ENCODE measurements around the gene SDCCAG8. TPM values are rescaled to one million over a fixed set of nuclear protein-coding genes. Genes with fewer than 3 reads are reported as not detected.

The SDCCAG8 gene
- total and polyA plus RNA-seq, 4 donors: 8.5 to 25.8 (median 17.5) TPM

DNA sequence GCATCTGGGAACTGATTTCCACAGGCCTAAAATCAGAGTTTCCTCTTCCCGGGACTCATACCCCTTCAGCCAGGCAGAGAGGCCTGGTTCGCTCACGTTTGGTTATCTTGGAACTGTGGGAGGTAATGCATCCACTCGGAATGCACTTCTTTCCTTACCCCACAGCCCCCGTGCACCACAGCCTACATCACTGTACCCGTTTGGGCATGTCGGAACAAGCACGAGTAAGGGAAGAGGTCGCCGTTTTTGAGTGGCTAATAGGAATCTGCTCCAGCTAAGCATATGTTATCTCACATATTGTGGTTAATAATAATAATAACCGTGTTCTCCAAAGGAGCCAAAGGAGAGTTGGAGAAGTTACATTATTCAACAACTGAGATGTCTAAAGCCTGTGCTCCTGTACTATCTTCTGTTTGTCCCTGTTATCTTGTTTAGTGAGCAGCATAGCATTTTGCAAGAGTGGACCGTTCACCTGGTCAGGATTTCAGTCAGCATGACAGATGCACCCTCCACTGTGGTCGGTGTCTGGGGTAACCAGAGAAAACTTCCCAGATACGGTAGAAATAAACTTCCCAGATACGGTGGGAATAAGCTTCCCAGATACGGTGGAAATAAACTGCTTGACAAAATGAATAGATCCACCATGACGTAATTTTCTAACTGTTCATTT, 198.6 kb downstream of the SDCCAG8 start (continued):
- TF ChIP-seq HNF4G (IDR thresholded peaks at IDR 0.05) (peak; percentile 34), RAD21 (IDR thresholded peaks at IDR 0.05) (peak; percentile 39 to 55), HNF4A (conservative IDR thresholded peaks at IDR 0.05) (peak; percentile 82 to 88), EGR1 (IDR thresholded peaks at IDR 0.05; ENCODE audit: low read depth in 2 of 2) (no peak), FOXA1 (IDR thresholded peaks at IDR 0.05) (peak; percentile 70)
- TF ChIP-seq, protein P1, sequence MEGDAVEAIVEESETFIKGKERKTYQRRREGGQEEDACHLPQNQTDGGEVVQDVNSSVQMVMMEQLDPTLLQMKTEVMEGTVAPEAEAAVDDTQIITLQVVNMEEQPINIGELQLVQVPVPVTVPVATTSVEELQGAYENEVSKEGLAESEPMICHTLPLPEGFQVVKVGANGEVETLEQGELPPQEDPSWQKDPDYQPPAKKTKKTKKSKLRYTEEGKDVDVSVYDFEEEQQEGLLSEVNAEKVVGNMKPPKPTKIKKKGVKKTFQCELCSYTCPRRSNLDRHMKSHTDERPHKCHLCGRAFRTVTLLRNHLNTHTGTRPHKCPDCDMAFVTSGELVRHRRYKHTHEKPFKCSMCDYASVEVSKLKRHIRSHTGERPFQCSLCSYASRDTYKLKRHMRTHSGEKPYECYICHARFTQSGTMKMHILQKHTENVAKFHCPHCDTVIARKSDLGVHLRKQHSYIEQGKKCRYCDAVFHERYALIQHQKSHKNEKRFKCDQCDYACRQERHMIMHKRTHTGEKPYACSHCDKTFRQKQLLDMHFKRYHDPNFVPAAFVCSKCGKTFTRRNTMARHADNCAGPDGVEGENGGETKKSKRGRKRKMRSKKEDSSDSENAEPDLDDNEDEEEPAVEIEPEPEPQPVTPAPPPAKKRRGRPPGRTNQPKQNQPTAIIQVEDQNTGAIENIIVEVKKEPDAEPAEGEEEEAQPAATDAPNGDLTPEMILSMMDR (IDR thresholded peaks at IDR 0.05; ENCODE audit: low read depth, low read length, missing input control): no peak

DNA sequence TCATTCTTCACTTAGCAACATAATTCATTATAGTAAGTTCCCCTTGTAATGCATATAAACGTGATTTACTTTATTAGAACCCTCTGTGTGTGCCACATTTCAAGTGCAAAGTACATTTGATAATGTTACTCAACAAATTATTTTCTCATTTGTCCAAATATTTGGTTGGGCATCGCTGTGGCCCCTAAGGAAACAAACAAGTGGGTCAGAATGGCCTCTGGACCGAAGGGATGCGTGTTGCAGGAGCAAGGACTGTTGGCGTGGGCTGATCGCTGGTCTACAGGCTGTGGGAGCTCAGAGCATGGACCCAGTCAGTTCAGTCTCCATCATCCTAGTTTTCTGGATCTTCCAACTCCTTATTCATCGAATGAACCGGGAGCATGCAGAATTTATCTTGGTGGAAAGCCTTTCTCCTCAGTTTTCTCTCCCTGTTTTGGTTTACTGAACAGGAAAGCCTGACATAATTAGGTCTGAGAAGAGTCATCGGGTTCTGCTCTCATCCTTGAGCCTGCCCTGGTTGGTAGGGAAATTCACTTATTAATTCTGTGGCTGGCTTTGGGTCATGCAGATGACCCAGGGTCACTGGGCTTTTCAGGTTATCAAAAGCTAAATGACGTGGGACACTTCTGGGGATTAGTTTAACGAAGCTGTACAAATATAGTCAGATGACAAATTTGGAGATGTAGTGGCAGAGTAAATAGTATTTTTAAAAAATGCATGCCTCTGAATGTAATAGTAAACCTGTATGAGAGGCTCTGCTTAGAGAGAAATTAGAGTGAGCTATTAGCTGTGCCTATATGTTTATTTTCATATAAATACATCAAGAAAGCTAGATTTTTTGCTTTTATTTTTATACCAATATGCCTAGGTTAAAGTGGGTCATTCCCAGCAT, 200.2 kb downstream of the SDCCAG8 start:
- TF ChIP-seq, protein P1 (IDR thresholded peaks at IDR 0.05; ENCODE audit: low read depth, low read length, missing input control): no peak
- TF ChIP-seq SP1 (IDR thresholded peaks at IDR 0.05) (peak; percentile 95), GABPA (IDR thresholded peaks at IDR 0.05 in 1 of 2, conservative IDR thresholded peaks at IDR 0.05 in 1 of 2) (no peak), RXRA (IDR thresholded peaks at IDR 0.05) (peak; percentile 80 to 87), NR2F2 (IDR thresholded peaks at IDR 0.05) (peak; percentile 77), TAF1 (conservative IDR thresholded peaks at IDR 0.05) (no peak), JUND (IDR thresholded peaks at IDR 0.05) (peak; percentile 44 to 83), FOXA2 (IDR thresholded peaks at IDR 0.05) (peak; percentile 85), HNF4A (conservative IDR thresholded peaks at IDR 0.05) (peak; percentile 92 to 96), FOXA1 (IDR thresholded peaks at IDR 0.05) (peak; percentile 48), EGR1 (IDR thresholded peaks at IDR 0.05; ENCODE audit: low read depth in 2 of 2) (peak in 1 of 2 donors; percentile 71), YY1 (IDR thresholded peaks at IDR 0.05) (peak; percentile 92), RAD21 (IDR thresholded peaks at IDR 0.05) (peak; percentile 43 to 52), HNF4G (IDR thresholded peaks at IDR 0.05) (peak; percentile 79)
- TF ChIP-seq, protein P2, sequence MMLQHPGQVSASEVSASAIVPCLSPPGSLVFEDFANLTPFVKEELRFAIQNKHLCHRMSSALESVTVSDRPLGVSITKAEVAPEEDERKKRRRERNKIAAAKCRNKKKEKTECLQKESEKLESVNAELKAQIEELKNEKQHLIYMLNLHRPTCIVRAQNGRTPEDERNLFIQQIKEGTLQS (IDR thresholded peaks at IDR 0.05): no peak
- TF ChIP-seq, protein P3, sequence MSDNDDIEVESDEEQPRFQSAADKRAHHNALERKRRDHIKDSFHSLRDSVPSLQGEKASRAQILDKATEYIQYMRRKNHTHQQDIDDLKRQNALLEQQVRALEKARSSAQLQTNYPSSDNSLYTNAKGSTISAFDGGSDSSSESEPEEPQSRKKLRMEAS (IDR thresholded peaks at IDR 0.05): peak; percentile 62
- TF ChIP-seq, protein P4, sequence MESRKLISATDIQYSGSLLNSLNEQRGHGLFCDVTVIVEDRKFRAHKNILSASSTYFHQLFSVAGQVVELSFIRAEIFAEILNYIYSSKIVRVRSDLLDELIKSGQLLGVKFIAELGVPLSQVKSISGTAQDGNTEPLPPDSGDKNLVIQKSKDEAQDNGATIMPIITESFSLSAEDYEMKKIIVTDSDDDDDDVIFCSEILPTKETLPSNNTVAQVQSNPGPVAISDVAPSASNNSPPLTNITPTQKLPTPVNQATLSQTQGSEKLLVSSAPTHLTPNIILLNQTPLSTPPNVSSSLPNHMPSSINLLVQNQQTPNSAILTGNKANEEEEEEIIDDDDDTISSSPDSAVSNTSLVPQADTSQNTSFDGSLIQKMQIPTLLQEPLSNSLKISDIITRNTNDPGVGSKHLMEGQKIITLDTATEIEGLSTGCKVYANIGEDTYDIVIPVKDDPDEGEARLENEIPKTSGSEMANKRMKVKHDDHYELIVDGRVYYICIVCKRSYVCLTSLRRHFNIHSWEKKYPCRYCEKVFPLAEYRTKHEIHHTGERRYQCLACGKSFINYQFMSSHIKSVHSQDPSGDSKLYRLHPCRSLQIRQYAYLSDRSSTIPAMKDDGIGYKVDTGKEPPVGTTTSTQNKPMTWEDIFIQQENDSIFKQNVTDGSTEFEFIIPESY (IDR thresholded peaks at IDR 0.05): peak; percentile 72
- TF ChIP-seq, protein P5, sequence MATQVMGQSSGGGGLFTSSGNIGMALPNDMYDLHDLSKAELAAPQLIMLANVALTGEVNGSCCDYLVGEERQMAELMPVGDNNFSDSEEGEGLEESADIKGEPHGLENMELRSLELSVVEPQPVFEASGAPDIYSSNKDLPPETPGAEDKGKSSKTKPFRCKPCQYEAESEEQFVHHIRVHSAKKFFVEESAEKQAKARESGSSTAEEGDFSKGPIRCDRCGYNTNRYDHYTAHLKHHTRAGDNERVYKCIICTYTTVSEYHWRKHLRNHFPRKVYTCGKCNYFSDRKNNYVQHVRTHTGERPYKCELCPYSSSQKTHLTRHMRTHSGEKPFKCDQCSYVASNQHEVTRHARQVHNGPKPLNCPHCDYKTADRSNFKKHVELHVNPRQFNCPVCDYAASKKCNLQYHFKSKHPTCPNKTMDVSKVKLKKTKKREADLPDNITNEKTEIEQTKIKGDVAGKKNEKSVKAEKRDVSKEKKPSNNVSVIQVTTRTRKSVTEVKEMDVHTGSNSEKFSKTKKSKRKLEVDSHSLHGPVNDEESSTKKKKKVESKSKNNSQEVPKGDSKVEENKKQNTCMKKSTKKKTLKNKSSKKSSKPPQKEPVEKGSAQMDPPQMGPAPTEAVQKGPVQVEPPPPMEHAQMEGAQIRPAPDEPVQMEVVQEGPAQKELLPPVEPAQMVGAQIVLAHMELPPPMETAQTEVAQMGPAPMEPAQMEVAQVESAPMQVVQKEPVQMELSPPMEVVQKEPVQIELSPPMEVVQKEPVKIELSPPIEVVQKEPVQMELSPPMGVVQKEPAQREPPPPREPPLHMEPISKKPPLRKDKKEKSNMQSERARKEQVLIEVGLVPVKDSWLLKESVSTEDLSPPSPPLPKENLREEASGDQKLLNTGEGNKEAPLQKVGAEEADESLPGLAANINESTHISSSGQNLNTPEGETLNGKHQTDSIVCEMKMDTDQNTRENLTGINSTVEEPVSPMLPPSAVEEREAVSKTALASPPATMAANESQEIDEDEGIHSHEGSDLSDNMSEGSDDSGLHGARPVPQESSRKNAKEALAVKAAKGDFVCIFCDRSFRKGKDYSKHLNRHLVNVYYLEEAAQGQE (IDR thresholded peaks at IDR 0.05): peak; percentile 78
- WGBS: 37% methylated on average over 11 of the region's 11 CpGs
- Histone ChIP-seq H3K27ac (ENCODE audit: low read depth in 1 of 2, low read length in 2 of 2) (peak overlapping the region; percentile 86 to 92), H3K9me3 (ENCODE audit: control insufficient read depth in 4 of 4, low read length in 3 of 4) (no peaks in the 10 kb centered on the region), H3K36me3 (ENCODE audit: control insufficient read depth in 4 of 4, insufficient read depth in 3 of 4, low read depth in 1 of 4, low read length in 3 of 4) (no peaks in the 10 kb centered on the region), H3K4me1 (ENCODE audit: control insufficient read depth in 4 of 4, insufficient read depth in 4 of 4, low read length in 3 of 4) (peaks cover 10 to 71% (median 23%) of the 10 kb centered on the region in 4 donors), H3K27me3 (ENCODE audit: control insufficient read depth in 4 of 4, insufficient read depth in 4 of 4, low read length in 3 of 4) (no peaks in the 10 kb centered on the region), H3K4me3 (ENCODE audit: low read depth in 1 of 3, low read length in 3 of 3) (peak overlapping the region in 2 of 3 donors; percentile 27 to 37), H3K9ac (ENCODE audit: low read depth in 1 of 2, low read length in 2 of 2) (peak overlapping the region; percentile 36 to 97)
- no peak for DNase-seq (ENCODE audit: low spot score)
